ENCODE data around the gene ANKRD29.
A peak's percentile ranks its signal among the peaks of the same experiment; 100 is the strongest.
"Not testable (repeated sequence)": the region's sequence is repeated elsewhere in the genome, so short reads cannot be mapped to it uniquely, and the experiment has no call there.

ANKRD29 gene

GRCh38 chr18:23565916-23566547 is 96.7 kb downstream of the ANKRD29 start:
- no peak for DNase-seq

GRCh38 chr18:23563377-23564043 is 99.2 kb downstream of the ANKRD29 start:
- no peak for DNase-seq

- DNase-seq = peak in 47 of 56 donors; percentile 6 to 91 (median 56)
These were observed 102.5 kb downstream of the ANKRD29 start for GRCh38 chr18:23560186-23560585.

GRCh38 chr18:23557511-23557910 is 105.2 kb downstream of the ANKRD29 start:
- not testable (repeated sequence) for DNase-seq

GRCh38 chr18:23556145-23556780 is 106.4 kb downstream of the ANKRD29 start:
- DNase-seq = no peak

- no peak for DNase-seq
These were observed 108.8 kb downstream of the ANKRD29 start for GRCh38 chr18:23553887-23554286.

GRCh38 chr18:23552505-23552904 is 110.2 kb downstream of the ANKRD29 start:
- DNase-seq = peak in 1 of 56 donors; percentile 9

GRCh38 chr18:23551978-23552377 is 110.7 kb downstream of the ANKRD29 start:
- no peak for DNase-seq

- no peak for DNase-seq
These were observed 111.8 kb downstream of the ANKRD29 start for GRCh38 chr18:23550898-23551297.
